Peyer's patch (tissue), 4 donors: ENCODE measurements around the gene DNAH14. TPM values are rescaled to one million over a fixed set of nuclear protein-coding genes. Genes with fewer than 3 reads are reported as not detected.

Experiments
- DNase-seq, 3 donors: peaks; one replicate each; pipeline ENCODE4 v3.0.0-alpha.2; 2017 to 2019
- H3K27ac ChIP-seq, 4 donors: fragments of 200-600 bp; sonication (generic); one replicate each; pipeline ENCODE4 v1.5.1; 2016 to 2019
- H3K27me3 ChIP-seq, 2 donors: fragments of 200-600 bp; sonication (generic); one replicate each; pipeline ENCODE4 v1.5.1; 2019
- H3K36me3 ChIP-seq, 3 donors: fragments of 200-600 bp; sonication (generic); one replicate each; pipeline ENCODE4 v1.5.1; 2016 to 2019
- H3K4me1 ChIP-seq, 4 donors: fragments of 200-600 bp; sonication (generic); one replicate each; pipeline ENCODE4 v1.5.1; 2016 to 2019
- H3K4me3 ChIP-seq, 4 donors: fragments of 200-600 bp; sonication (generic); 1 replicate in 3 of 4; 2 replicates in 1 of 4; pipeline ENCODE4 v1.5.1; 2016 to 2019; ENCODE audit warnings: mild to moderate bottlenecking in 1 of 4
- H3K9me3 ChIP-seq, 4 donors: fragments of 200-600 bp; sonication (generic); one replicate each; pipeline ENCODE4 v1.5.1; 2016 to 2019; ENCODE audit warnings: mild to moderate bottlenecking in 1 of 4
- POLR2A ChIP-seq, 2 donors: fragments of 450-650 bp; IDR thresholded peaks; one replicate each; pipeline ENCODE4 v1.5.1; 2017; ENCODE audit warnings: antibody characterized with exemption in 2 of 2, mild to moderate bottlenecking in 2 of 2, moderate library complexity in 2 of 2
- total RNA-seq, 4 donors: library from RNA; depleted of rRNA; stranded (reverse); fragments of >200 nt; gene quantifications; one replicate each; pipeline ENCODE4 v1.1.0, GENCODE V29; 2016
- TF ChIP-seq, protein P1 (sequence below), 6 experiments: fragments of 450-650 bp in 4 of 6; fragments of 200-600 bp in 2 of 6; sonication (generic) in 1 of 6; IDR thresholded peaks; one replicate each; pipeline ENCODE4 v1.5.1; 2017 to 2019; ENCODE audit warnings: antibody characterized with exemption in 6 of 6, mild to moderate bottlenecking in 3 of 6, moderate library complexity in 1 of 6

DNAH14 gene
- total RNA-seq, 4 donors from 2014 or later, result 6.5 to 11.0 (median 7.4) TPM

GRCh38 chr1:225435076-225435475 lies 505.6 kb downstream of the DNAH14 start:
- Histone ChIP-seq H3K36me3 (no peaks in the 10 kb centered on the region), H3K27ac (no peak overlapping the region), H3K9me3 (no peaks in the 10 kb centered on the region), H3K27me3 (no peaks in the 10 kb centered on the region), H3K4me3 (no peak overlapping the region), H3K4me1 (no peaks in the 10 kb centered on the region)
- TF ChIP-seq, protein P1, sequence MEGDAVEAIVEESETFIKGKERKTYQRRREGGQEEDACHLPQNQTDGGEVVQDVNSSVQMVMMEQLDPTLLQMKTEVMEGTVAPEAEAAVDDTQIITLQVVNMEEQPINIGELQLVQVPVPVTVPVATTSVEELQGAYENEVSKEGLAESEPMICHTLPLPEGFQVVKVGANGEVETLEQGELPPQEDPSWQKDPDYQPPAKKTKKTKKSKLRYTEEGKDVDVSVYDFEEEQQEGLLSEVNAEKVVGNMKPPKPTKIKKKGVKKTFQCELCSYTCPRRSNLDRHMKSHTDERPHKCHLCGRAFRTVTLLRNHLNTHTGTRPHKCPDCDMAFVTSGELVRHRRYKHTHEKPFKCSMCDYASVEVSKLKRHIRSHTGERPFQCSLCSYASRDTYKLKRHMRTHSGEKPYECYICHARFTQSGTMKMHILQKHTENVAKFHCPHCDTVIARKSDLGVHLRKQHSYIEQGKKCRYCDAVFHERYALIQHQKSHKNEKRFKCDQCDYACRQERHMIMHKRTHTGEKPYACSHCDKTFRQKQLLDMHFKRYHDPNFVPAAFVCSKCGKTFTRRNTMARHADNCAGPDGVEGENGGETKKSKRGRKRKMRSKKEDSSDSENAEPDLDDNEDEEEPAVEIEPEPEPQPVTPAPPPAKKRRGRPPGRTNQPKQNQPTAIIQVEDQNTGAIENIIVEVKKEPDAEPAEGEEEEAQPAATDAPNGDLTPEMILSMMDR (IDR thresholded peaks at IDR 0.05), result no peak
- no peak for TF ChIP-seq POLR2A (IDR thresholded peaks at IDR 0.05)
- no peak for DNase-seq

- Histone ChIP-seq H3K27me3 (no peaks in the 10 kb centered on the region), H3K27ac (no peak overlapping the region), H3K4me1 (no peaks in the 10 kb centered on the region), H3K9me3 (no peaks in the 10 kb centered on the region), H3K36me3 (no peaks in the 10 kb centered on the region), H3K4me3 (no peak overlapping the region)
- no peak for TF ChIP-seq POLR2A (IDR thresholded peaks at IDR 0.05)
- TF ChIP-seq, protein P1 (IDR thresholded peaks at IDR 0.05), result no peak
- no peak for DNase-seq
Observed at GRCh38 chr1:225435487-225435886, 506.0 kb downstream of the DNAH14 start.

DNA sequence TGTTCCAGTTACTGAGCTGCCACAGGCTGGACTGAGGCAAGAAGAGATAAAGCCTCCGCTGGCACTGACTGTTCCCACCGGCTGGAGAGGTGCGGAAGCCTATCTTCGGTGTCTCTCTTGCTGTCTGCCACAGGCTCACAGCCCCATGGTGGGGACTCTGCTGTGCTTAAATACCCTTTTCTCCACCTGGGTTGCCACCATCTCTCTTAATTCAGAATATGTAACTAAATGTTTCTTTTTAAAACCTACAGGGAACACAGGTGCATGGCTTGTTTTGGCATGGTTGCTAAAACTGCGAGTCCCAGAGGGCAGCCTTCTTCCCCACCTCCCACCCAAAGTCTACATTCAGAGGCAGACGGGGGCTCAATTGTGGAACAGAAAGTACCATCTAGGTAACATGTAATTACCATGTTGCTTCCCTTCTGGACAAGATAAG lies 506.5 kb downstream of the DNAH14 start:
- H3K27ac ChIP-seq, result no peak overlapping the region
- TF ChIP-seq, protein P1 (IDR thresholded peaks at IDR 0.05), result no peak
- no peak for TF ChIP-seq POLR2A (IDR thresholded peaks at IDR 0.05)

DNA sequence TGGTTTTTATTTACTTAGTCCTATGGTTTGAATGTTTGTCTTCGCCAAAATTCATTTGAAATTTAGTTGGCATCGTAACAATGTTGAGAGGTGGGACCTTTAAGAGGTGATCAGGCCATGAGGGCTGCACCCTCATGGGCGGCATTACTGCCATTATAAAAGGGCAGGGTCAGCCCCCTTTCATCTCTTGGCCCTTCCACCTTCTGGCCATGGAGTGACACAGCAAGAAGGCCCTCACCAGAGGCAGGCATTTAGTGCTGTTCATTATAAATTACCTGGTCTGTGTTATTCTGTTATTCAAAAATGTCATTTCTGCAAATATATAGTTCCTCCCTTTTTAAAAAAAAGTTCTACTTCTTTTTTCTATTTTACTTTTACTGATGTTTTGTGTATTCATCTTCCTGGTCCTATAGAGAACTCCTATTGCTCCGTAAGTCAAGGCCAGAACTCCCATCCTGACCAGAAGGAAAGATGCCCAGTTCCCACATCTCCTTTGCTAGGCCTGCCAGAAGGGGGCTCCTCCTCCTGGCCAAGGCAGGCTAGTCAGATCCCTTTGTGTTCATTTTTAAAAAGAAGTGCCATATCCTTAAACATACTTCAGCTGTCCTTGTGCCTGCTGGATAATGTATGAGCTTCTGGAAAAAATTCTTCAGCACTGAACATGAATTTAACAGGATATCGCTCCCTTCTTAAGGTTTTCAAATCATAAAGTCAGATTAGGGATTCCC lies 508.4 kb downstream of the DNAH14 start:
- no peak for TF ChIP-seq POLR2A (IDR thresholded peaks at IDR 0.05)
- TF ChIP-seq, protein P1 (IDR thresholded peaks at IDR 0.05), result peak in 3 of 6 experiments; percentile 11 to 28 (median 19)
- H3K4me1 ChIP-seq, result peaks cover 0 to 22% (median 4%) of the 10 kb centered on the region in 4 donors
- no peaks in the 10 kb centered on the region for H3K27me3 ChIP-seq
- no peak for DNase-seq
- H3K36me3 ChIP-seq, result no peaks in the 10 kb centered on the region
- H3K9me3 ChIP-seq, result no peaks in the 10 kb centered on the region
- no peak overlapping the region for H3K27ac ChIP-seq
- H3K4me3 ChIP-seq, result no peak overlapping the region

More for the DNA sequence above, 506.5 kb downstream of the DNAH14 start:
- Histone ChIP-seq H3K4me1 (peaks cover 0 to 4% (median 0%) of the 10 kb centered on the region in 4 donors), H3K36me3 (no peaks in the 10 kb centered on the region), H3K27me3 (no peaks in the 10 kb centered on the region), H3K4me3 (no peak overlapping the region), H3K9me3 (no peaks in the 10 kb centered on the region)
- no peak for DNase-seq

DNA sequence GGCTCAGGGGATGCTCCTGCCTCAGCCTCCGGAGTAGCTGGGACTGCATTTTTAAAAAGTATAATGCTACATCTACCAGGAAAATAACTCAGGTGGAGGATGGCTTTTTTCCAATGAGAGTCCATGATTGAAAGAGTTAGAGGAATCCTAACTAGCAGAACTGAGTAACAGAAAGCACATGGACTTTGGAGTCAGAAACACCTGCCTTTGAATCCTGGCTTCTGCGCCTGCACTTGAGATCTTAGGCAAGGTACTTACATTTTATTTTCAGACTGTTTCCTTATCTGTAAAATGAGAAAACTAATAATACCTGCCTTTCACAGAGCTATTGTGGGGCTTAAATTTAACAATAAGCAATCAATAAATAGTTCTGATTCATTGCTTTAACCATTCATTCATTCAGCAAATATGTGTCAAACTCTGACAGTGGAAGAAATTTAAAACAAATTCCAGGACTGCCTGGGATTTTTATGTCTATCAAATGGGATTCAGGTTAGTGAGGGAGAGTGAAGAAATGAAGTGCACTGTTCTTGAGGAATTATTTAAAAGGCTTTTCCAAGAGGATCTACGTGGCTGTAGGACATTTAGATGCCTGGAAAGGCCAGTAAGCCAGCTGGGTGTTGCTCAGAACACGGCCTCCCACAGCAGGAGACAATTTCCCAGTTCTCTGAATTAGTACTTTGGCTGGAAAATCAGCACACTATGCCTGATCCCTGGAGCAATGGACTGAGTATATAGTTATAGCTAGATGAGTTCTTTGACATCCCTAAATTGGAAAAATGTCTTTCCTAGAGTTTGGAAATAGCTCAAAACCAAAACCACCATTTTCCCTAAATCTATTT lies 511.1 kb downstream of the DNAH14 start:
- no peak for TF ChIP-seq POLR2A (IDR thresholded peaks at IDR 0.05)
- TF ChIP-seq, protein P1 (IDR thresholded peaks at IDR 0.05), result no peak
- H3K4me3 ChIP-seq, result no peak overlapping the region
- peaks cover 6 to 46% (median 11%) of the 10 kb centered on the region in 4 donors for H3K4me1 ChIP-seq
- DNase-seq, result no peak
- no peaks in the 10 kb centered on the region for H3K27me3 ChIP-seq
- no peaks in the 10 kb centered on the region for H3K9me3 ChIP-seq
- H3K36me3 ChIP-seq, result no peaks in the 10 kb centered on the region
- H3K27ac ChIP-seq, result peak overlapping the region in 3 of 4 donors; percentile 13 to 90 (median 84)
